CD4-positive, alpha-beta T cell treated with Interleukin-15 for 1 hour (primary cell): ENCODE results near the gene EPHA2.

Source experiments
- DNase-seq: peaks from one replicate; pipeline ENCODE4 v3.0.0-alpha.2; 2020

The EPHA2 gene

GRCh38 chr1:16088996-16089395 is 66.9 kb downstream of the EPHA2 start:
- no peak for DNase-seq

GRCh38 chr1:16088351-16088911 is 67.4 kb downstream of the EPHA2 start:
- DNase-seq: no peak

- no peak for DNase-seq
Measured at GRCh38 chr1:16087733-16088132, 68.1 kb downstream of the EPHA2 start.

- no peak for DNase-seq
Measured at GRCh38 chr1:16085522-16085921, 70.3 kb downstream of the EPHA2 start.

- DNase-seq: no peak
Measured at GRCh38 chr1:16083486-16083885, 72.4 kb downstream of the EPHA2 start.

GRCh38 chr1:16082283-16083038 is 73.4 kb downstream of the EPHA2 start:
- peak; percentile 55 for DNase-seq

- DNase-seq: no peak
Measured at GRCh38 chr1:16081636-16082035, 74.2 kb downstream of the EPHA2 start.

- no peak for DNase-seq
Measured at GRCh38 chr1:16080422-16081150, 75.3 kb downstream of the EPHA2 start.

GRCh38 chr1:16078925-16079656 is 76.8 kb downstream of the EPHA2 start:
- DNase-seq: peak; percentile 69

- DNase-seq: no peak
Measured at GRCh38 chr1:16077406-16078245, 78.2 kb downstream of the EPHA2 start.

GRCh38 chr1:16076865-16077238 is 79.0 kb downstream of the EPHA2 start:
- DNase-seq: no peak

GRCh38 chr1:16076031-16076864 is 79.6 kb downstream of the EPHA2 start:
- DNase-seq: no peak

GRCh38 chr1:16075337-16076030 is 80.4 kb downstream of the EPHA2 start:
- DNase-seq: no peak
